CD8-positive, alpha-beta memory T cell (primary cell): ENCODE measurements around the gene PLA2G4B. TPM values are rescaled to one million over a fixed set of nuclear protein-coding genes. Genes with fewer than 3 reads are reported as not detected.

ENCODE experiments used
- CTCF ChIA-PET: fragments of 350-600 bp; sonication (Branson Sonifier 250); formaldehyde crosslinking; loops from one replicate; lab custom pipeline; 2021; ENCODE audit warnings: antibody characterized with exemption; lab: Charles Lee
- POLR2A ChIA-PET: fragments of 350-600 bp; sonication (Branson Sonifier 250); formaldehyde crosslinking; loops from one replicate; lab custom pipeline; 2021; ENCODE audit warnings: antibody characterized with exemption; lab: Charles Lee
- DNase-seq, 5 donors: peaks; one replicate each; pipeline versions ENCODE4 v3.0.0 to v3.0.0-alpha.2; 2020 to 2022; ENCODE audit warnings: mixed read lengths in 1 of 5
- H3K27ac ChIP-seq: one replicate; pipeline ENCODE4 v1.7.0; 2013; ENCODE audit warnings: low read depth, mild to moderate bottlenecking, low read length, moderate library complexity
- H3K27me3 ChIP-seq: 2 replicates; pipeline ENCODE4 v1.7.0; 2013; ENCODE audit warnings: low read length, mild to moderate bottlenecking; ENCODE audit not compliant: insufficient read depth, poor library complexity, severe bottlenecking
- H3K36me3 ChIP-seq: 2 replicates; pipeline ENCODE4 v1.7.0; 2013; ENCODE audit warnings: mild to moderate bottlenecking, low read length, moderate library complexity; ENCODE audit not compliant: insufficient read depth
- H3K4me1 ChIP-seq: 2 replicates; pipeline ENCODE4 v1.7.0; 2013; ENCODE audit warnings: mild to moderate bottlenecking, low read length, moderate library complexity; ENCODE audit not compliant: insufficient read depth
- H3K4me3 ChIP-seq: 2 replicates; pipeline ENCODE4 v1.7.0; 2013; ENCODE audit warnings: mild to moderate bottlenecking, low read length
- H3K9me3 ChIP-seq: 2 replicates; pipeline ENCODE4 v1.7.0; 2013; ENCODE audit warnings: mild to moderate bottlenecking, low read length
- H3K27ac Mint-ChIP-seq, 8 donors: one replicate each; pipeline ENCODE4 v1.8.0; 2020 to 2021; ENCODE audit warnings: mixed read lengths in 8 of 8, mild to moderate bottlenecking in 6 of 8, inconsistent platforms in 3 of 8, moderate library complexity in 3 of 8
- H3K27me3 Mint-ChIP-seq, 2 donors: one replicate each; pipeline ENCODE4 v1.8.0; 2020 to 2021; ENCODE audit warnings: mixed read lengths in 2 of 2, mild to moderate bottlenecking in 1 of 2, moderate library complexity in 1 of 2
- H3K36me3 Mint-ChIP-seq, 3 donors: one replicate each; pipeline ENCODE4 v1.8.0; 2020 to 2021; ENCODE audit warnings: mixed read lengths in 3 of 3, inconsistent platforms in 1 of 3, mild to moderate bottlenecking in 1 of 3
- H3K4me1 Mint-ChIP-seq, 3 donors: one replicate each; pipeline ENCODE4 v1.8.0; 2020 to 2021; ENCODE audit warnings: mixed read lengths in 3 of 3, inconsistent platforms in 1 of 3, mild to moderate bottlenecking in 1 of 3
- H3K4me3 Mint-ChIP-seq, 7 donors: one replicate each; pipeline ENCODE4 v1.8.0; 2020 to 2021; ENCODE audit warnings: mixed read lengths in 7 of 7, mild to moderate bottlenecking in 6 of 7, moderate library complexity in 4 of 7, inconsistent platforms in 2 of 7
- H3K9me3 Mint-ChIP-seq, 5 donors: one replicate each; pipeline ENCODE4 v1.8.0; 2020 to 2022; ENCODE audit warnings: mixed read lengths in 5 of 5, mild to moderate bottlenecking in 3 of 5, moderate library complexity in 2 of 5, inconsistent platforms in 1 of 5
- polyA plus RNA-seq: library from polyadenylated mRNA; unstranded; fragments of 300-500 nt; fragmentation: Illumina TruSeq; gene quantifications from one replicate; pipeline ENCODE4 v1.2.3, GENCODE V29; 2021
- total RNA-seq, 2 experiments: library from RNA; stranded (reverse); gene quantifications; one replicate each; pipeline ENCODE4 v1.2.3, GENCODE V29; 2021

The PLA2G4B gene
- total and polyA plus RNA-seq, 3 experiments from 2014 or later, result 3.1 to 6.8 (median 5.9) TPM

DNA sequence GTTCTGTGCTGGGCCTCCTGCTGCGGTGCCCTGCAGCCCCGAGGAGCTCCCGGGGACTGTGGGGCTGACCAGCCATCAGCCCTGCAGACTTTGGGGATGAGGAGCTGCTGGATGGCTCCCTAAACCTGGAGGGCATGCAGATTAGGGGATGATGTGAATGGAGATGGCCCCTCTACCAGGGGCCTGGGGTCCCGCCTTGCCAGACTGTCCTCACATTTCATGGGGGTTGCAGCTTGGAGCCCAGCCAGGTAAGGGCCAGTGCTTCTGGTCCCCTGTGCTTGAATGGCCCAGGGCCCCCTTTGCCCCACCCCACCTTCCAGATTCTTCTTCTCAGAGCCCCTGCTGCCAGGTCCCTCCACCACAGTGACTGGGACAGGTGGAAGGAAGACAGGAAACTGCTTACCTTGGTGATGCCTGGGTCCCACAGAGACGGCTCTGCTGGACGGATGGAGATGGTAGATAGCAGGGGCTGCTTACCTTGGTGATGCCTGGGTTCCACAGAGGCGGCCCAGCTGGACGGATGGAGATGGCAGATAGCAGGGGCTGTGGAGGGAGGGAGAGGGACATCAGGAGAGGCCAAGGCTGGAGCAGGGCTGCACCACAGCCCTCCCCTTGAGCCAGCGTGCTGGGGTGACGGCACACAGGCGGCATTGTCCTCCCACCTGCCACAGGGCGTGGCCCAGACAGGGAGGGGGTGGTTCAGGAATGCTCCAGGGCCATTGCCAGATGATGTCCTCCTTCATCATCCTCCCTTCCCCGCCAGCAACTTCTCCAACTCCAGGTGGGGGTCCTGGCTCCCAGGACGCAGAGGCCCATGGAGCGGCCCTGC is 55.0 kb downstream of the PLA2G4B start, which contains the start of gene SPTBN5:
Gene SPTBN5 (minus strand): TSS at position 632 of the 829 bp plus-strand sequence. CDS start 556 bp downstream, at position 76.
- CTCF ChIA-PET, result interaction anchor here (1.6 to 4.5 kb wide), 6 partner anchors 11 to 120 kb away, joined by 3 to 41 read pairs (median 12); partner anchors contain the start of gene MAPKBP1
- no peaks in the 10 kb centered on the region for H3K9me3 Mint-ChIP-seq
- H3K27ac ChIP-seq, result peak within 1 kb of the TSS; percentile 76
- no peaks in the 10 kb centered on the region for H3K9me3 ChIP-seq
- peaks cover 45% of the 10 kb centered on the region for H3K4me1 ChIP-seq
- POLR2A ChIA-PET, result interaction anchor here (0.6 to 1.7 kb wide), 5 partner anchors 14 to 148 kb away, joined by 3 to 11 read pairs (median 4); partner anchors contain the start of genes EHD4 and MAPKBP1
- no peak for DNase-seq
- peak within 1 kb of the TSS; percentile 99 to 100 (median 100) for H3K27ac Mint-ChIP-seq
- H3K4me3 ChIP-seq, result peak within 1 kb of the TSS; percentile 29
- no peaks in the 10 kb centered on the region for H3K36me3 ChIP-seq
- peaks cover 0 to 1% of the 10 kb centered on the region in 2 donors for H3K27me3 Mint-ChIP-seq
- H3K4me3 Mint-ChIP-seq, result peak within 1 kb of the TSS; percentile 79 to 93 (median 84)
- peaks cover 0 to 19% (median 3%) of the 10 kb centered on the region in 3 donors for H3K36me3 Mint-ChIP-seq
- no peaks in the 10 kb centered on the region for H3K27me3 ChIP-seq
- peaks cover 42 to 71% (median 44%) of the 10 kb centered on the region in 3 donors for H3K4me1 Mint-ChIP-seq

DNA sequence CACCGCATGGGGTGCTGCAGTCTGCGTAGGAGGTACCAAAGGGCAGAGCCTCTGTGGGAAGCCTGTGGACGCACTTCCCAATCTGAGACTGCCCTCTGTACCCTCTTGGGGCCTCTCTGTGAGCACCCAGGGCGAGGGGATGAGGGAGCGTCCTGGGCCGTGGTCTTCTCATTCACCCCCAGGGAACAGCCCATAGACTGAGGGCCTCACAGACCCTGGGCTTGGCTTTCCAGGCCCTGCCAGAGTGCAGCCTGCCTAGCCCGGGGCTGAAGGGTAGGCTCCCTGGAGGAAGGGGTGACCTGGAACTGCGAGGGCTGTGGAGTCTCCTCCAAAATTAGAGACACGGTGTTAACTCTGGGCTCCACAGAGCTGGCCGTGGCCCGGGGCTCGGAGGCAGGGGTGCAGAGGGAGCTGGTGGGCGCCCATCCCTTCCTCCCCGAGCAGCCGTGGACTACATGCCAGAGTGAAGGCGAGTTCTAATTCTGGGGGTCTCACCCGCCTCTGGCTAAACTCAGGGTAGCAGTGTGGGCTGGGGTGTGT is 55.7 kb downstream of the PLA2G4B start:
- Histone ChIP-seq H3K27ac (peak overlapping the region; percentile 76), H3K4me1 (peaks cover 38% of the 10 kb centered on the region), H3K36me3 (no peaks in the 10 kb centered on the region), H3K9me3 (no peaks in the 10 kb centered on the region), H3K27me3 (no peaks in the 10 kb centered on the region), H3K4me3 (peak overlapping the region; percentile 29)
- CTCF ChIA-PET, result interaction anchor here (1.0 to 4.5 kb wide), 7 partner anchors 10 to 151 kb away, joined by 3 to 41 read pairs (median 6); partner anchors contain the start of gene MAPKBP1
- Mint-ChIP-seq H3K9me3 (no peaks in the 10 kb centered on the region), H3K27ac (peak overlapping the region; percentile 99 to 100 (median 100)), H3K4me3 (peak overlapping the region; percentile 73 to 93 (median 84)), H3K4me1 (peaks cover 35 to 64% (median 37%) of the 10 kb centered on the region in 3 donors), H3K36me3 (peaks cover 0 to 23% (median 7%) of the 10 kb centered on the region in 3 donors), H3K27me3 (peaks cover 0 to 1% of the 10 kb centered on the region in 2 donors)
- no peak for DNase-seq
- POLR2A ChIA-PET, result interaction anchor here (0.6 to 1.7 kb wide), 9 partner anchors 8 to 351 kb away, joined by 3 to 12 read pairs (median 7); partner anchors contain the start of genes EHD4, JMJD7 and MAPKBP1

DNA sequence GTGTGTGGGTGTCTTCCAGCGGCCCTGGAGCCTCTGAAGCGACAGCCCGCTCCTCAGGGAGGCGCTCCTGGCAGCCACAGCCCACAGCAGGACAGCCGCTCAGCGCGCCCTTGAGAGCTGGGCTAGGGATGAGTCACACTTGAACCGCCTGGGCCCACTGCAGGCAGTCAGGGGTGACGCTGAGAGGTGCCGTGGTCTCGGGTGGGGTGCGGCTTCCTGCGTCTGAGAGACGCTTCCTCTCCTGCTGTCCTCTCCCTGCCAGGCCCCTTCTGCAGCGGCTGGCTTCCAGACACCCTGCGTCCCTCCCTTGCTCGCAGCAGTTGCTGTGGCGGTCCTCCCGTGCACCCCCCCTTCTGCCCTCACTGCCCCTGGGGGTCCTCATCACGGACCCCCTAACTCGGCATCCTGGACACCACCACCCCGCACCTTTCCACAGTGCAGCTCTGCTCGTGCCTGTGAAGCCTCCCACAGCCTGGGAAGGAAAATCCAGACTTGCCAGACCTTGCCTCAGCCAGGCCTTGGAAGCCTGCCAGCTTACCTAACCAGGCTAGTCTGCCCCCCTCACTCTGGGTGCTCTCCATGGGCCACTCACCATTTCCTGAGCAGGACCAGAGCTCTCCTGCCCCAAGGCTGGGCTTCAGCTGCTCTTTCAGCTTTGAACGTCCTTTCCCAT is 56.3 kb downstream of the PLA2G4B start:
- ChIA-PET POLR2A (interaction anchor here (0.6 to 1.7 kb wide), 11 partner anchors 8 to 402 kb away, joined by 3 to 12 read pairs (median 6); partner anchors contain the start of genes EHD4, ITPKA, JMJD7 and MAPKBP1), CTCF (interaction anchor here (0.9 to 4.5 kb wide), 9 partner anchors 10 to 152 kb away, joined by 3 to 41 read pairs (median 5); partner anchors contain the start of gene MAPKBP1)
- Mint-ChIP-seq H3K36me3 (peaks cover 0 to 27% (median 7%) of the 10 kb centered on the region in 3 donors), H3K27me3 (peaks cover 0 to 1% of the 10 kb centered on the region in 2 donors), H3K27ac (peak overlapping the region; percentile 99 to 100 (median 100)), H3K4me3 (peak overlapping the region; percentile 73 to 93 (median 84)), H3K4me1 (peaks cover 29 to 59% (median 35%) of the 10 kb centered on the region in 3 donors), H3K9me3 (no peaks in the 10 kb centered on the region)
- Histone ChIP-seq H3K36me3 (no peaks in the 10 kb centered on the region), H3K9me3 (no peaks in the 10 kb centered on the region), H3K4me3 (peak overlapping the region; percentile 29), H3K4me1 (peaks cover 38% of the 10 kb centered on the region), H3K27ac (peak overlapping the region; percentile 76), H3K27me3 (no peaks in the 10 kb centered on the region)
- DNase-seq, result peak; percentile 86 to 96 (median 88)

DNA sequence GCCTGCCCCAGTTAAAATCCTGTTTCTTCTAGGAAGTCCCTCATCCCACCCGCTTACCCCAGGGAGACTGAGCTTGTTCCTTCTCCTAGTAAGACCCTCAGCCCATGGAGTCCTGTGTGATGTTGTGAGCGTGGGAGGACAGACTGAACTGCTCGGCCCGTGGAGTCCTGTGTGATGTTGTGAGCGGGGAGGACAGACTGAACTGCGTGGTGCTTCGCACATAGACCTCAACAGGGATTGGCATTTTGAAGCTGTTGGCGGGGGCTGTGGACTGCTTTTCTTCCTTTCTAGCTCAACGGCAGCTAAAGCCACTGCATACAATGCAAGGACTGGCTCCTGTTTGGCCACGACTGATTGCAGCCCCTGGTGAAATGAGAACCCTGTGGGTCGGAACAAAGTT is 56.8 kb downstream of the PLA2G4B start:
- no peak for DNase-seq
- ChIA-PET CTCF (interaction anchor here (0.9 to 4.5 kb wide), 8 partner anchors 9 to 152 kb away, joined by 3 to 41 read pairs (median 6); partner anchors contain the start of gene MAPKBP1), POLR2A (interaction anchor here (0.8 to 1.7 kb wide), 8 partner anchors 9 to 402 kb away, joined by 3 to 12 read pairs (median 6); partner anchors contain the start of genes EHD4, ITPKA and MAPKBP1)
- peaks cover 0 to 29% (median 7%) of the 10 kb centered on the region in 3 donors for H3K36me3 Mint-ChIP-seq
- Histone ChIP-seq H3K36me3 (no peaks in the 10 kb centered on the region), H3K4me1 (peaks cover 38% of the 10 kb centered on the region), H3K4me3 (peak overlapping the region; percentile 19), H3K9me3 (no peaks in the 10 kb centered on the region), H3K27me3 (no peaks in the 10 kb centered on the region), H3K27ac (peak overlapping the region; percentile 76)
- peak overlapping the region; percentile 73 to 93 (median 84) for H3K4me3 Mint-ChIP-seq
- peak overlapping the region; percentile 99 to 100 (median 100) for H3K27ac Mint-ChIP-seq
- no peaks in the 10 kb centered on the region for H3K9me3 Mint-ChIP-seq
- no peaks in the 10 kb centered on the region for H3K27me3 Mint-ChIP-seq
- H3K4me1 Mint-ChIP-seq, result peaks cover 29 to 54% (median 35%) of the 10 kb centered on the region in 3 donors

DNA sequence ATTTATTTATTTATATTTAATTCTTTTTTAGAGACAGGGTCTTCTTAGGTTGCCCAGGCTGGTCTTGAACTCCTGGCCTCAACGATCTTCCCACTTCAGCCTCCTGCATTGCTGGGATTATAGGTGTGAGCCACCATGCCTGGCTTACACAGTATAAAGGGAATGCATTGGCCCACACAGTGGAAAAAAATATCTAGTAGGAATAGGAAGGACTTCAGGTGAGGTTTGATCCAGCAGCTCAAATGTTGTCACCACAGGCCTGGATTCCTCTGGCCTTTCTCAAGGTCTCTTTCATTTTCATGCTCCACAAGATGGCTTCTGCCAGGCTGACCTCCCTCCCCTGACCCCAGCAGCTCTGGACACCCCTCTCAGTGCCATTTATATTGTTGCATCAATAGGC is 57.3 kb downstream of the PLA2G4B start:
- ChIA-PET POLR2A (interaction anchor here (1.3 to 1.7 kb wide), 2 partner anchors 25 to 41 kb away, joined by 7 to 9 read pairs; no protein-coding TSS in a partner anchor), CTCF (interaction anchor here (1.4 to 4.5 kb wide), 5 partner anchors 9 to 124 kb away, joined by 3 to 41 read pairs (median 11); partner anchors contain the start of gene MAPKBP1)
- no peaks in the 10 kb centered on the region for H3K9me3 Mint-ChIP-seq

DNA sequence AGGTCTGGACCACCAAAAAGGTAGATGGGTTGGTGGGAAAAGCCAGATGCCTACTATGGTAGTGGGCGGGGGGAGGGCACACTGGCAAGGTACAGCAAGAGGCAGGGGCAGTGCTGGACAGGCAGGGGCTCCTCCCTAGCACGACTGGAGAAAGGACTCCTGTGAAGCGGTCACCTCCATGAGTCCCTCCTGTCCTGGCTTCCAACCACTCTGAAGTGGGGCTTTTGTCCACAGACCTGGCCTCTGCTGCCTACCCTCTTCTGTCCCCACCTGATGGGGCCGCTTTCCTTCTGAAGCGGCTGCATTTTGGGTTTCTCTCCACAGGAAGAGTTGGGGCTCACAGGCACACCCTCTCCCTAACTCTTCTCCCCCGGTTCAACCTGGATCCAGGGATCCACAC is 57.9 kb downstream of the PLA2G4B start:
- Histone ChIP-seq H3K36me3 (no peaks in the 10 kb centered on the region), H3K4me3 (no peak overlapping the region), H3K27ac (no peak overlapping the region), H3K4me1 (peaks cover 38% of the 10 kb centered on the region), H3K9me3 (no peaks in the 10 kb centered on the region), H3K27me3 (no peaks in the 10 kb centered on the region)
- H3K4me1 Mint-ChIP-seq, result peaks cover 29 to 53% (median 33%) of the 10 kb centered on the region in 3 donors
- no peak for DNase-seq
- H3K27me3 Mint-ChIP-seq, result no peaks in the 10 kb centered on the region
- H3K36me3 Mint-ChIP-seq, result peaks cover 0 to 38% (median 7%) of the 10 kb centered on the region in 3 donors
- no peak overlapping the region for H3K4me3 Mint-ChIP-seq
- POLR2A ChIA-PET, result no interaction called here
- H3K27ac Mint-ChIP-seq, result peak overlapping the region; percentile 97 to 100 (median 100)
- no peaks in the 10 kb centered on the region for H3K9me3 Mint-ChIP-seq
- CTCF ChIA-PET, result interaction anchor here (2.5 kb wide), 1 partner anchor 122 kb away, joined by 14 read pairs; the partner anchor contains the start of gene MAPKBP1

More for the DNA sequence above, 57.3 kb downstream of the PLA2G4B start:
- no peaks in the 10 kb centered on the region for H3K9me3 ChIP-seq
- H3K27me3 ChIP-seq, result no peaks in the 10 kb centered on the region
- Mint-ChIP-seq H3K4me3 (peak overlapping the region in 1 of 7 donors; percentile 61), H3K4me1 (peaks cover 29 to 53% (median 33%) of the 10 kb centered on the region in 3 donors), H3K27ac (peak overlapping the region; percentile 97 to 100 (median 100)), H3K27me3 (no peaks in the 10 kb centered on the region), H3K36me3 (peaks cover 0 to 32% (median 7%) of the 10 kb centered on the region in 3 donors)
- H3K4me3 ChIP-seq, result no peak overlapping the region
- peaks cover 38% of the 10 kb centered on the region for H3K4me1 ChIP-seq
- H3K27ac ChIP-seq, result no peak overlapping the region
- no peaks in the 10 kb centered on the region for H3K36me3 ChIP-seq
- DNase-seq, result no peak

DNA sequence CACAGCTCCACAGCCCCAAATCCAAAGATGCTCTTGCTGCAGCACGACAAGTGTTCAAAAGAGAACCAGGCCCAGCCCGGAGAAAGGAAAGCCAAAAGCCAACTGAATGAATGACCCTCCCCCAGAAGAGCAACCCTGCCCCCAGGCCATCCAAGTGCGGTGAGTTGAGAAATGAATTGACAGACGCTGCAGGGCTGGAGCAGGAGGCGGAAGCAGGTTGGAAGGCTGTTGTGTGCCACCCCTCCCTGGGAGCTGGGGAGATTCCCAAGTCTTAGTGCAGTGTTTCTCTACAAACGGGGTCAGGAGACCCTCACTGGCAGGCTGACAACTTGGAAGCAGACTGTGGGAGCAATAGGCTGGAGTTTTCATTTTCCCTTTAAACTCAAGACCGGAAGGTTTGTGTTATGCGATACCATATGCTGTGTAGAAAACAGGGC is 58.7 kb downstream of the PLA2G4B start:
- Histone ChIP-seq H3K27ac (no peak overlapping the region), H3K4me3 (no peak overlapping the region), H3K4me1 (peaks cover 32% of the 10 kb centered on the region), H3K27me3 (no peaks in the 10 kb centered on the region), H3K36me3 (no peaks in the 10 kb centered on the region), H3K9me3 (no peaks in the 10 kb centered on the region)
- H3K4me3 Mint-ChIP-seq, result no peak overlapping the region
- POLR2A ChIA-PET, result no interaction called here
- CTCF ChIA-PET, result no interaction called here
- peaks cover 0 to 40% (median 10%) of the 10 kb centered on the region in 3 donors for H3K36me3 Mint-ChIP-seq
- no peaks in the 10 kb centered on the region for H3K9me3 Mint-ChIP-seq
- peak overlapping the region; percentile 97 to 100 (median 100) for H3K27ac Mint-ChIP-seq
- no peak for DNase-seq
- H3K27me3 Mint-ChIP-seq, result no peaks in the 10 kb centered on the region
- H3K4me1 Mint-ChIP-seq, result peaks cover 27 to 48% (median 31%) of the 10 kb centered on the region in 3 donors
